Measurements from ENCODE around the gene DDX1.

GRCh38 chr2:15639323-15640251, 47.9 kb downstream of the DDX1 start:
- no peak for TF ChIP-seq CTCF (IDR thresholded peaks at IDR 0.05)
- no peak for TF ChIP-seq POLR2A (IDR thresholded peaks at IDR 0.05)
